ENCODE results near the gene UBAC1.
"Not testable (repeated sequence)": the region's sequence is repeated elsewhere in the genome, so short reads cannot be mapped to it uniquely, and the experiment has no call there.

The UBAC1 gene

GRCh38 chr9:135896205-135896604, 65.0 kb downstream of the UBAC1 start:
- Histone ChIP-seq H3K4me1 (ENCODE audit: control insufficient read depth, insufficient read depth, low read length) (peaks cover 4% of the 10 kb centered on the region), H3K9ac (ENCODE audit: low read length in 2 of 2) (no peak overlapping the region), H3K9me3 (ENCODE audit: control insufficient read depth in 2 of 2, low read length in 2 of 2) (no peaks in the 10 kb centered on the region), H3K27ac (ENCODE audit: low read length) (no peak overlapping the region), H3K36me3 (ENCODE audit: control insufficient read depth in 2 of 2, insufficient read depth in 2 of 2, low read length in 2 of 2) (no peaks in the 10 kb centered on the region), H3K4me3 (ENCODE audit: low read length in 2 of 2) (no peak overlapping the region), H3K27me3 (ENCODE audit: control insufficient read depth in 1 of 2, insufficient read depth in 2 of 2, low read length in 2 of 2) (no peaks in the 10 kb centered on the region)

DNA sequence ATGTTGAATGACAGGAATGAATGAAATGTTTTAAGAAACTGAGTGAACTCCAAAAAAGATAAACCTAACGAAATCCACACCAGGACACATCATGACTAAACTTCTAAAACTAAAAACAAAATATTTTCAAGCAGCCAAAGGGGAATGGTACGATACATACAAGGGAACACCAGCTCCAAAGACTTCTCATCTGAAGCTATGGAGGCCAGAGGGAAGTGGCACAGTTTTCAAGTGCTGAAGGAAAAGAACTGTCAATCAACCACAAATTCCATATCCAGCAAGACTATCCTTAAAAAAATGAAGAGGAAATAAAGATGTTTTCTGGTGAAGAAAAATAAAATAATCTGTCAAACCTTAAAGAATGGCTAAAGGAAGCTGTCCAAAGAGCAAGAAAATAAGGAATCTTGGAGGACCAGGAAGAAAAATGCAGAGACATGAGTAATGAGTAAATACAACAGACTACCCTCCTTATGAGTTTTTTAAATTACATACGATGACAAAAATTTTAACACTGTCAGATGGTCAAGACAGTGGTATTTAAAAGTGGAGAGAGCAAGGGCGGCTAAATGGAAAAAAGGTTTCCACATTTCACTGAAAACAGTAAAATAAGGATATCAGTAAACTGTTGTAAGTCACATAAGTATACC, 65.8 kb downstream of the UBAC1 start:
- no peak overlapping the region for H3K27ac ChIP-seq (ENCODE audit: low read length)
- no peaks in the 10 kb centered on the region for H3K36me3 ChIP-seq (ENCODE audit: control insufficient read depth in 2 of 2, insufficient read depth in 2 of 2, low read length in 2 of 2)
- H3K4me3 ChIP-seq (ENCODE audit: low read length in 2 of 2) = no peak overlapping the region
- H3K27me3 ChIP-seq (ENCODE audit: control insufficient read depth in 1 of 2, insufficient read depth in 2 of 2, low read length in 2 of 2) = no peaks in the 10 kb centered on the region
- H3K4me1 ChIP-seq (ENCODE audit: control insufficient read depth, insufficient read depth, low read length) = peaks cover 11% of the 10 kb centered on the region
- H3K9ac ChIP-seq (ENCODE audit: low read length in 2 of 2) = no peak overlapping the region
- H3K9me3 ChIP-seq (ENCODE audit: control insufficient read depth in 2 of 2, low read length in 2 of 2) = no peaks in the 10 kb centered on the region

DNA sequence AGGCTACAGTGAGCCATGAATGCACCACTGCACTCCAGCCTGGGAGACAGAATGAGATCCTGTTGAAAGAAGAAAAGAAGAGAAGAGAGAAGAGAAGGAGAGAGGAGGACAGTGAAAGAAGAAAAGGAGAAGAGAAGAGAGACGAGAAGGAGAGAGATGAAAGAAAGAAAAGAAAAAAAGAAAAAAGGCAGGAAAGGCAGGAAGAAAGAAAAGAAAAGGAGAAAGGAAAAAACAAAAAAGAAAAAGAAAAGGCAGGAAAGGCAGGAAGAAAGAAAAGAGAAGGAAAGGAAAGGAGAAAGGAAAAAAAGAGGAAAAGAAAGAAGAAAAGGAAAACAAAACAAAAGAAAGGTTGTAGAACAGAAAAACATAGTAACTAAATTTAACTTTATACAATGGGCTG, 68.1 kb downstream of the UBAC1 start:
- Histone ChIP-seq H3K4me3 (ENCODE audit: low read length in 2 of 2) (no peak overlapping the region), H3K27ac (ENCODE audit: low read length) (no peak overlapping the region), H3K4me1 (ENCODE audit: control insufficient read depth, insufficient read depth, low read length) (peaks cover 26% of the 10 kb centered on the region), H3K9me3 (ENCODE audit: control insufficient read depth in 2 of 2, low read length in 2 of 2) (no peaks in the 10 kb centered on the region), H3K36me3 (ENCODE audit: control insufficient read depth in 2 of 2, insufficient read depth in 2 of 2, low read length in 2 of 2) (no peaks in the 10 kb centered on the region), H3K9ac (ENCODE audit: low read length in 2 of 2) (no peak overlapping the region), H3K27me3 (ENCODE audit: control insufficient read depth in 1 of 2, insufficient read depth in 2 of 2, low read length in 2 of 2) (no peaks in the 10 kb centered on the region)

DNA sequence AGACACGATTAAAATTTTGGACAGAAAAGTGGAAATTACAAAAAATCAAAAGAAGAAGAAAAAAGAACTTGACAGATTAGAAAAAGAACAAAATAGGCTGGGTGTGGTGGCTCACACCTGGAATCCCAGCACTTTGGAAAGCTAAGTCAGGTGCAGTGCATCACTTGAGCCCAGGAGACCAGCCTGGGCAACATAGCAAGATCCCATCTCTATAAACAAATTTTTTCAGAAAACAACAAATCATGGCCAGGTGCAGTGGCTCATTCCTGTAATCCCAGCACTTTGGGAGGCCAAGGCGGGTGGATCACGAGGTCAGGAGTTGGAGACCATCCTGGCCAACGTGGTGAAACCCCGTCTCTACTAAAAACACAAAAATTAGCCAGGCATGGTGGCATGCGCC, 68.8 kb downstream of the UBAC1 start:
- H3K4me1 ChIP-seq (ENCODE audit: control insufficient read depth, insufficient read depth, low read length) = peaks cover 32% of the 10 kb centered on the region

DNA sequence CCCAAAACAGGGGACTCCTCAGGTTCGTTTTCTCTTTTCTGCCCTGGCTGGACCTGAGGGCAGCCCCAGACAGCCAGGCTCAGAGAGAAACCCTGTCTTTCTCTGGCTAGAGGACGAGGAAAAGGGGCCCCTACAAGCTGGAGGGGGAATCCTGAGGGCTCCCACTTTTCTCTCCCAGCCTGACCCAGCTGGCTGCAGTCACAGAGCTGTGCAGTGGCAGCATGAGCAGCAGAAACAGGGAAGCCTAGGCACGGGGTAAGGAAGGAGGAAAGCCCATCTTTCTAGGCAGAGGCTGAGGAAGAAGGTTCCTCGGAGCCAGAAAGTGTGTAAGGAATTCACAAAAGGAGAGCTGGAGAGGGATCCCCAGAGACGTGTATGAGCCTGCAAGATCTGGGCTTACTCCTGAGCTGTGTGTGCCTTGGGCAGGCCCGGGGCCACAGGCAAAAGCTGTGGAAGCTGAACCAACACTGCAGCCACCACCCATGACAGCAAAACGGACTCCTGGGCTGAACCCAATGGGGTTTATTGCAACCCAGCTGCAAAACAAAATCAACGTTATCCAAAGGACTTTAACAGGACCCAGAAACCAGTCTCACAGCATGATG, 70.0 kb downstream of the UBAC1 start:
- Histone ChIP-seq H3K27me3 (ENCODE audit: control insufficient read depth in 1 of 2, insufficient read depth in 2 of 2, low read length in 2 of 2) (no peaks in the 10 kb centered on the region), H3K9me3 (ENCODE audit: control insufficient read depth in 2 of 2, low read length in 2 of 2) (no peaks in the 10 kb centered on the region), H3K9ac (ENCODE audit: low read length in 2 of 2) (peak overlapping the region in 1 of 2 donors; percentile 21), H3K27ac (ENCODE audit: low read length) (no peak overlapping the region), H3K36me3 (ENCODE audit: control insufficient read depth in 2 of 2, insufficient read depth in 2 of 2, low read length in 2 of 2) (no peaks in the 10 kb centered on the region), H3K4me3 (ENCODE audit: low read length in 2 of 2) (no peak overlapping the region), H3K4me1 (ENCODE audit: control insufficient read depth, insufficient read depth, low read length) (peaks cover 41% of the 10 kb centered on the region)

More for the DNA sequence above, 68.8 kb downstream of the UBAC1 start:
- H3K9me3 ChIP-seq (ENCODE audit: control insufficient read depth in 2 of 2, low read length in 2 of 2); H3K4me3 ChIP-seq (ENCODE audit: low read length in 2 of 2); H3K27me3 ChIP-seq (ENCODE audit: control insufficient read depth in 1 of 2, insufficient read depth in 2 of 2, low read length in 2 of 2); H3K27ac ChIP-seq (ENCODE audit: low read length); H3K9ac ChIP-seq (ENCODE audit: low read length in 2 of 2); H3K36me3 ChIP-seq (ENCODE audit: control insufficient read depth in 2 of 2, insufficient read depth in 2 of 2, low read length in 2 of 2): not testable (repeated sequence)

GRCh38 chr9:135890190-135891026, 70.8 kb downstream of the UBAC1 start:
- H3K9me3 ChIP-seq (ENCODE audit: control insufficient read depth in 2 of 2, low read length in 2 of 2) = no peaks in the 10 kb centered on the region
- peaks cover 42% of the 10 kb centered on the region for H3K4me1 ChIP-seq (ENCODE audit: control insufficient read depth, insufficient read depth, low read length)
- H3K36me3 ChIP-seq (ENCODE audit: control insufficient read depth in 2 of 2, insufficient read depth in 2 of 2, low read length in 2 of 2) = no peaks in the 10 kb centered on the region

GRCh38 chr9:135889564-135890189, 71.5 kb downstream of the UBAC1 start:
- Histone ChIP-seq H3K36me3 (ENCODE audit: control insufficient read depth in 2 of 2, insufficient read depth in 2 of 2, low read length in 2 of 2) (no peaks in the 10 kb centered on the region), H3K4me1 (ENCODE audit: control insufficient read depth, insufficient read depth, low read length) (peaks cover 48% of the 10 kb centered on the region), H3K27me3 (ENCODE audit: control insufficient read depth in 1 of 2, insufficient read depth in 2 of 2, low read length in 2 of 2) (no peaks in the 10 kb centered on the region), H3K9me3 (ENCODE audit: control insufficient read depth in 2 of 2, low read length in 2 of 2) (no peaks in the 10 kb centered on the region), H3K9ac (ENCODE audit: low read length in 2 of 2) (no peak overlapping the region), H3K27ac (ENCODE audit: low read length) (no peak overlapping the region), H3K4me3 (ENCODE audit: low read length in 2 of 2) (no peak overlapping the region)

More at GRCh38 chr9:135890190-135891026, 70.8 kb downstream of the UBAC1 start:
- H3K9ac ChIP-seq (ENCODE audit: low read length in 2 of 2) = no peak overlapping the region
- no peak overlapping the region for H3K4me3 ChIP-seq (ENCODE audit: low read length in 2 of 2)
- no peak overlapping the region for H3K27ac ChIP-seq (ENCODE audit: low read length)
- H3K27me3 ChIP-seq (ENCODE audit: control insufficient read depth in 1 of 2, insufficient read depth in 2 of 2, low read length in 2 of 2) = no peaks in the 10 kb centered on the region

DNA sequence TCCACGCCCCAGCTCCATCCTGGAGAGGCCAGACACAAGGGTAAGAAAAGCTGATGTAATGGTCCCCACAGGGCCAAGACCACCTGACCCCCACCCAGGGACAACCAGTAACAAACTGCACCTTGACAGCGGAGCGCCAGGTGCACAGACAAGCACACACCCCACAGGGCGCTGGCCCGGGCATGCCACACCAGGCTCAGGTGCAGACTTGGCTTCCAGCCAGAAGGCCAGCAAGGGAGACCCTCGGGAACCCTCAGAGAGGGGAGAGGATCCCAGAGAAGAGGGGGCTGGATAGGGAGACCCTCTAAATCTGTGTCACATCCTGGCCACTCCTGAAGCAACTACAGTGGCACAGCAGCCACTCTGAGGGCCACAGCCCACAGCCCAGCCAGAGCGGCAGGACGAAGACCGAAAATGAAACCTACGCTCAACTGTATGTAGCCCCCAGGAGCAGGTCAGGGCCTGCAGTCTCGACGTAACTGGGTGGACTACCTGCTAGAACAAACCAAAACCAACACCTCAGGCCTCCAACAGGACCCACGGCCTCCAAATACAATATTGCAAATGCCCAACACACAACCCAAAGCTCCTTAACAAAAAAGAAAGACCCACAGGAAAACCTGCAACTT, 72.3 kb downstream of the UBAC1 start:
- no peak overlapping the region for H3K9ac ChIP-seq (ENCODE audit: low read length in 2 of 2)
- H3K4me1 ChIP-seq (ENCODE audit: control insufficient read depth, insufficient read depth, low read length) = peaks cover 50% of the 10 kb centered on the region
- H3K4me3 ChIP-seq (ENCODE audit: low read length in 2 of 2) = no peak overlapping the region
- no peak overlapping the region for H3K27ac ChIP-seq (ENCODE audit: low read length)
- H3K27me3 ChIP-seq (ENCODE audit: control insufficient read depth in 1 of 2, insufficient read depth in 2 of 2, low read length in 2 of 2) = no peaks in the 10 kb centered on the region
- no peaks in the 10 kb centered on the region for H3K36me3 ChIP-seq (ENCODE audit: control insufficient read depth in 2 of 2, insufficient read depth in 2 of 2, low read length in 2 of 2)
- H3K9me3 ChIP-seq (ENCODE audit: control insufficient read depth in 2 of 2, low read length in 2 of 2) = no peaks in the 10 kb centered on the region

- no peak overlapping the region for H3K4me3 ChIP-seq (ENCODE audit: low read length in 2 of 2)
- H3K9ac ChIP-seq (ENCODE audit: low read length in 2 of 2) = peak overlapping the region in 1 of 2 donors; percentile 29
- peaks cover 50% of the 10 kb centered on the region for H3K4me1 ChIP-seq (ENCODE audit: control insufficient read depth, insufficient read depth, low read length)
- H3K27me3 ChIP-seq (ENCODE audit: control insufficient read depth in 1 of 2, insufficient read depth in 2 of 2, low read length in 2 of 2) = no peaks in the 10 kb centered on the region
- no peaks in the 10 kb centered on the region for H3K36me3 ChIP-seq (ENCODE audit: control insufficient read depth in 2 of 2, insufficient read depth in 2 of 2, low read length in 2 of 2)
- H3K9me3 ChIP-seq (ENCODE audit: control insufficient read depth in 2 of 2, low read length in 2 of 2) = no peaks in the 10 kb centered on the region
- H3K27ac ChIP-seq (ENCODE audit: low read length) = no peak overlapping the region
These were observed 72.9 kb downstream of the UBAC1 start for GRCh38 chr9:135888126-135888765.

DNA sequence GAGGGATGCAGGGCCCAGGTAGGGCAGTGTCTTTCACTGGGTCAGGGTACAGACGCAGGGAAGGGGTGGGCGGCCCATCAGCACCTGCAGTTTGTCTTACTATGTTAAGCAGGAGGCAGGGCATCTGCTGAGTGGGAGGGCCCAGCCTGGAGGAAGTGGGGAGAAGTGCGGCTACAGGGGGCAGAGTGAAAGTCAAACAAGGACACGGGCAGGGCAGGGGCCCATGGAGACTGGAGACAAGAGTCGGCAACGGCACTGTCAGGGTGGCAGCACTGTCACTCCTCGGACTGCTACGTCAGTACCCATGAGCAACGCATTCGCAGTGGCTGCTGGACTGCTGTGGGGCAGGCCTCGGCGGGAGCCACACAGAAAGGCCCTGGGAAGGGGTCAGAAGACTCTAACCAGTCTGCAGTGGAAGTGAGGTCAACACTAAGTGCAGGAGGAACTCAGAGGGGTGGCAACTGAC, 73.6 kb downstream of the UBAC1 start:
- Histone ChIP-seq H3K4me3 (ENCODE audit: low read length in 2 of 2) (no peak overlapping the region), H3K9ac (ENCODE audit: low read length in 2 of 2) (peak overlapping the region in 1 of 2 donors; percentile 29), H3K36me3 (ENCODE audit: control insufficient read depth in 2 of 2, insufficient read depth in 2 of 2, low read length in 2 of 2) (peaks cover 1 to 2% of the 10 kb centered on the region in 2 donors), H3K27me3 (ENCODE audit: control insufficient read depth in 1 of 2, insufficient read depth in 2 of 2, low read length in 2 of 2) (no peaks in the 10 kb centered on the region), H3K27ac (ENCODE audit: low read length) (no peak overlapping the region), H3K9me3 (ENCODE audit: control insufficient read depth in 2 of 2, low read length in 2 of 2) (no peaks in the 10 kb centered on the region), H3K4me1 (ENCODE audit: control insufficient read depth, insufficient read depth, low read length) (peaks cover 50% of the 10 kb centered on the region)

Data from stomach smooth muscle (tissue), 2 donors.